HG03460 (cell line): ENCODE results near the gene SPR.

ENCODE experiments used
- ATAC-seq: cut with Tn5 transposase; IDR thresholded peaks from one replicate; pipeline ENCODE4 v1.9.1; 2021; ENCODE audit not compliant: unreplicated experiment

The SPR gene

DNA sequence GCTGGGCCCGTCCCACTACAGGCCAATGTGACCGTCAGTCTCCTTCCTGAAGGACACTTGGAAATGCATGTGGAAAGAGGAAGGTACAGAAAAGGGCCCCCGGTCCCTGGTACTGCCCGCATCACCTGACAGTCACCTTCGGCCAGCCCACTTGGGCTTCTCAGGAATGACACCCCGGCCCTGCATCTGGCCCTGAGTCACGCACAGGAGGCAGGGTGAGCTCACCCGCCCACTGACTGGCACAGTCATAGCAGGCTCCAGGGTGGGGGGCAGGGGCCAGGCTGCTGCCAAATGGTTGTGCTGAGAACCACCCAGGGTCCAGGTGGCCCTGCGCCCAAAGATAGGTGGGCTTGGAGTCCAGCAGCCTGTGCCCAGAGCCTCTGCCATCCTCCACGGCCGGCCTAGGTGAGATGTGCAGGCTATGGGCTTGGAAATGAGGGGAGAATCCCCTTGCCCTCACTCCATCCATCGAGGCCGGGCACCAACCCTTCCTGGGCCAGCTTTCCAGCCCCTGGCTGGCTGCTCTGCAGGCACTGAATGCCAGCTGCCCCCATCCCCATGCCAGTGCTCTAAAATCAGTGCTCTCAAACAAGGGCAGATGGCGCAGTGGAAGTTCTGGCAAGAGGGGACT is 44.2 kb downstream of the SPR start:
- ATAC-seq: no peak

DNA sequence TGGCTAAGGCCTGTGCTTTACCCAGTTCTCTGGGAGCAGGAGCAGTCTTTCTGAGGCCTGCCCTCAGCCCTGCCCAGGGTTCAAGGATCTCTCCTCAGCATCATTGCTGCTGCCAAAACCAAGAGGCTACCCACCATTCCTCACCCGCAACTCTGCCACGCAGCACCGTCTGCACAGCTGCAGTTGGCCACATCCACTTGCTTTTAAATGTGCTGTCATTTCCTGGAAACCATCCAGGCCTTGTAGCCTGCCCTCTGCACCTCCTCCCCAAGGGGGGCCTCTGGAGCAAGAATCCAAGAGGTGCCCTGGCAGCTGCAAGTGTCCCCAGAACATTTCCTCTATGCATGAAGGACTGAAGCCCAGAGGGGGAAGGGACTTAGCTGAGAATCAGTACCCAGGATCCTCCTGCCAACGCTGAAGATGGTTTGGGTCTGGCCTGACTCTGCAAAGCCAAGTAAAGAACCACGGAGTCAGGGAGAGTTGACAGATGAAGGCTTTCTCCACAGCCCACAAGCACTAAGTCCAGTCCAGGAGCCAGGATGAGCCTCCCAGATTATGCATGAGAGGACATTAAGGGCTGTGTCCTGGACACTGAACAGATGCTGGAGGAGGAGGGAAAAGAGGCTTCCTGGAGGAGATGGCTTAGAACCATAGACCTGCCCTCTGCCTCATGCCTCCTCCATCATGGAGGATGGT is 45.0 kb downstream of the SPR start:
- ATAC-seq: no peak

DNA sequence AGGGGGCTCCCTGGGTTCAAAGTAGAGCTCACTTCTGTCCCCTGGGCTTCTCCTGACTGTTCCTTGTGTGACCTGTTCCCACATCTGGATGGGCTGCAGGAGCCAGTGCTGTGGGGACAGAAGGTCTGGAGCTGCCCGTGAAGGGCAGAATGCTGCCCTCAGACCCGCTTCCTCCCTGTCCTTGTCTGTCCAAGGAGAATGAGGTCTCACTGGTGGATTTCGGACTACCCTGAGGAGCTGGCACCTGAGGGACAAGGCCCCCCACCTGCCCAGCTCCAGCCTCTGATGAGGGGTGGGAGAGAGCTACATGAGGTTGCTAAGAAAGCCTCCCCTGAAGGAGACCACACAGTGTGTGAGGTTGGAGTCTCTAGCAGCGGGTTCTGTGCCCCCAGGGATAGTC is 45.6 kb downstream of the SPR start:
- no peak for ATAC-seq

DNA sequence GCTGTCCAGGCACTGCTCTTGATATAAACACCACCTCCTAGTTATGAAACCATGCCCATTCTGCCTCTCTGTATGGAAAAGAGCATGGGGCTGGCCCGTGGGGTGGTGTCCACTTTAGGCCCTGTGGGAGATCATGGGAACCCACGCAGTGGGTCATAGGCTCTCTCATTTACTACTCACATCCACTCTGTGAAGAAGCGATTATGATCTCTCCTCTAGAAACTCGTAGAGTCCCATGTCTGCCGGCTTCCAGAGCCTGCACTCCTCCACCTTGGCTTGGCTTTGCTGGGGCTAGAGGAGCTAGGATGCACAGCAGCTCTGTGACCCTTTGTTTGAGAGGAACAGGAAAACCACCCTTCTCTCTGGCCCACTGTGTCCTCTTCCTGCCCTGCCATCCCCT is 46.0 kb downstream of the SPR start:
- no peak for ATAC-seq

DNA sequence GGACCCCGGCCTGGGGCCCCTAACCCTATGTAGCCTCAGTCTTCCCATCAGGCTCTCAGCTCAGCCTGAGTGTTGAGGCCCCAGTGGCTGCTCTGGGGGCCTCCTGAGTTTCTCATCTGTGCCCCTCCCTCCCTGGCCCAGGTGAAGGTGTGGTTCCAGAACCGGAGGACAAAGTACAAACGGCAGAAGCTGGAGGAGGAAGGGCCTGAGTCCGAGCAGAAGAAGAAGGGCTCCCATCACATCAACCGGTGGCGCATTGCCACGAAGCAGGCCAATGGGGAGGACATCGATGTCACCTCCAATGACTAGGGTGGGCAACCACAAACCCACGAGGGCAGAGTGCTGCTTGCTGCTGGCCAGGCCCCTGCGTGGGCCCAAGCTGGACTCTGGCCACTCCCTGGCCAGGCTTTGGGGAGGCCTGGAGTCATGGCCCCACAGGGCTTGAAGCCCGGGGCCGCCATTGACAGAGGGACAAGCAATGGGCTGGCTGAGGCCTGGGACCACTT is 46.5 kb downstream of the SPR start:
- no peak for ATAC-seq

DNA sequence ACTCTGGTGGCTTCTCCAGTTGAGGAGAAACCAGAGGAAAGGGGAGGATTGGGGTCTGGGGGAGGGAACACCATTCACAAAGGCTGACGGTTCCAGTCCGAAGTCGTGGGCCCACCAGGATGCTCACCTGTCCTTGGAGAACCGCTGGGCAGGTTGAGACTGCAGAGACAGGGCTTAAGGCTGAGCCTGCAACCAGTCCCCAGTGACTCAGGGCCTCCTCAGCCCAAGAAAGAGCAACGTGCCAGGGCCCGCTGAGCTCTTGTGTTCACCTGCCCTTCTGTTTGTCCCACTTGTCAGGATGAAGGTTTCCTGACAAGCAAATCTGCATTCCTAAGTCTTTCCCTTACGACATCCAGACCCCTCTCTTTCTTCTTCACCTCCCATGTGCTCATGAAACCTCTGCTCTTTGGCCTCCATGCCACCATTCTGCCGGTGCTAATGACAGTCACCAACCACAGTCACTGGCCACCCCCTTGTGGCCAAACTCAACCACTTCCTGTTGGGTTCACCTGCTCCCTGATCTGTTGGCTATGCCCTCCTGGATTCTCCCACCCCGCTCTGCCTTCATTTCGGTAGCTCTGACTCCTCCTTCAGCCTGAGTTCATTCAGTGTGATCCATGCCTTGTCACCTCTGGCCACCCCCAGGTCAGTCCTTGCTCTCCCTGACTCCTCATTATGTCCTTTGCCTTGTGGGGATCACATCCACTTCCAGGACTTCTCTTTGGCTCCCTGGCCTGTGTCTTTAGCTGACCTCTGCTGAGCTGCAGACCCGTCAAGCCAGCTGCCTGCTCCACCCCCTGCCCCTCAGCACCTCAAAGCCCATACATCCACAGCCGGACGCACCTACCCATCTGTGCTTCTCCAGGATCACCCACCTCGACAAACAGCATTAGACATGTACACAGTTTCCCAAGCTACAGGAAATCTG is 47.7 kb downstream of the SPR start:
- ATAC-seq: no peak

DNA sequence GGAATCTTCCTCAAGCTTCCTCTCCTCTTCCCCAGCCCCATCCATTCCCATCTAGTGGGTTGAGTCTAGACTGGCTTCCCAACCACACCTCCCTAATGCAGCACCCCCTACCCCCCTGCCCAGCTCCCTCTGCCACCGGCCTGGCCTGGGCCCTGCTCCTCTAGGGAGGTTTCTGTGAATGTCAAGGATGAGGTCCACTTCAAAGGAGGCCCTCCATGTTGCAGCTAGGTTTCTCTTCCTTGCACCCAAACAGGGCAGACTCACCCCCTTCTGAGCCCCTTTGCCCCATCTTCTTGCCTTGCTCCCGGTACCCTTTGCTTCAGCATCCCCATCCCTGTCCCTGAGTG is 48.4 kb downstream of the SPR start:
- no peak for ATAC-seq

DNA sequence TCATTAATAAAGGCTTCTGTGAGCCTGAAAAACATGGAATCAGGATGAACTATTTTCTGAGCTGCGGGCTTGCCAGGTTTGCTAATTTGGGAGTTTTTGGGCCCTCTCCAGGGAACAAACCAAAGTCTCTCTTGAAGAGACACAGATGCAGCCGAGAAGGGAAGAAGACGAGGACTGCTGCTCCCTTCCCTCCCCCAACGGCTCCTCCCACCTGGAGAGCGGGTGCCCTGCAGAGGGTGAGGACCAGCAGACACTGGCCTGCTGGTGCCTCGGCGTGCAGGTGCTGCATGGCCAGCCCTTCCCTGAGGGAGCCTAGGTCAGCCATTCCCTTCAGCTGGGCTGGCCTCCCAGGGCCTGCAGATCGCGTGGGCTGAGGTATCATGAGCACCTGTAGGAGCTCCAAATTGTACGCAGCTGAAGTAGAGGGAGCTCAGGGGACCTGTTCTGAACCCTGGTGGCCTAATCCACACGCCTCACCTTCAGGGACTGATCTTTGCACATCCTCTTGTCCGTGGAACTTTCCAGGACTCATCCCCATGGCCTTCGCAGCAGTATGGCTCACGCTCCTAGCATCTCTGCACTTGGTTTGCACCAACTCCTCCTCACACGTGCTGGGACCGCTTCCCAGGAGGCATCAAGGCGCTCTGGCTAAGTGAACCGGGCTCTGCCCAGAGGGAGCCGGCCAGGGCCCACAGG is 49.6 kb downstream of the SPR start:
- no peak for ATAC-seq

DNA sequence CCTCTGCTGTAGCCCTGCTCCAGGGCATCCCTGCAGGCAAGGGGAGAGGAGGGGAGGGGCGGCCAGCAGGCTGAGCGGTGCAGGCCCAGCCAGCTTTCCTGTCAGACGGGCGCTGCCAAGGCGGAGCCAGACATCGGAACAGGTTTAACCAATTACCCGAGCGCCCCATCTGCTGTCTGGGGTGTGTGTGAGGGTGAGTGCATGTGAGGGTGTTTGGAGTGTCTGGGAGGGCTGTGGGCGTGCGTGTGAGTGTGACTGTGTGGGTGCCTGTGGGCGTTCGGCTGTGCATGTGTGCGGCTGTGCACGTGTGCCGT is 50.1 kb downstream of the SPR start:
- ATAC-seq: no peak

DNA sequence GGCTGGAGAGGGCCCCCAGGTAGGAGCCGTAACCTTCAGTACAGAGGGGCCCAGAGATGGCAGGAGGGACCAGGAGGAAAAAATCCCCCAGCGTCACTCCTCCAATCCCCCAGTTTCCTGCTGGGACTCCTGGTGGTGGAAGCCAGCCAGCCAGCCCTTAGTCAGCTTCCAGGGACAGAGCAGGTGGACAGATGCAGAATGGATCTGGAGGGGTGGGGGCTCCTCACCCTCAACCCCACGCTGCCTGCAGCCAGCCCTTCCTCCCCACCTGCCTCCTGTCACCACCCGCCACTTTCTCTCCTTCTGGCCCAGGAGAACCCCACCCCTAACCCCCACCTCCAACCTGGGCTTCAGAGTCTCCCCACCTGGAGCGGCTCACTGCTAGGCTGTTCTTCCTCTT is 51.2 kb downstream of the SPR start:
- ATAC-seq: no peak

DNA sequence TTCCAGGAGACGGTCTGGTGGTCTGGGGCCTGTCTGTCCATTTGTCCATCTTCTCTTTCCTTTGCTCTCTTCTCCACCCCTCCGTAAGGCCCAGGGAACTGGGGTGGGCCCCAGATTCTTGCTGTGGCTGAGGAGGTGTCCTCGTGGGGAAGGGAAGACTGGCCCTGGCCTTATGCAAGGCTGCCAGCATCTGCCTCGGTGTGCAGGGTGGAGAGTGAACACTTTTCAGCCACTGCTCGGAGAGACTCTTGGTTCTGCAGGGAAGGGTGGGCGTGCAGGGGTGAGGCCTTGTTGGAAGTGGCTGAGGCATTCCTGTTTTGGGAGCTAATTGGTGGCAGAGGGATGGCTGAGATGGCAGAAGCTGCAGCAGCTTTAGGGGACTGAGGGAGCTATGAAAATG is 53.2 kb downstream of the SPR start:
- ATAC-seq: no peak

DNA sequence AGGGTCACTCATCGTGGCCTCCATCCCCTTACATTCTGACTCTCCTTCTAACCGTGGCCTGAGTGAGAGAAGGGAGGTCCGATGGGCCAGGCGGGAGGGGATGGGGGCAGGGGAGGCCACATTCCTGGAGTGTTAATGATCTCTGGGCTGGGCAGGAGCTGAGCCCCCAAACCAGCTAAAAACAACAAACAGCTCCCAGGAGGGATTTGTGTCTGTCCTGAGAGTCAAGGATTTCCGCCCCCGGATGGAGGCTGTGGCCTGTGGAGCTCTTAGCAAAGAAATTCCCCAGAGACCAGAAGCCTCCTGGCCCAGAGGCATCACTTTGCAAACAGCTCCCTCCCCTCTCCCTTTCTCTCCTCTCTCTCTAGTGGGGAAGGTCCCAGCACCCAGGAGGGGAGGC is 53.6 kb downstream of the SPR start:
- no peak for ATAC-seq
